Trophoblast cell (in vitro differentiated cells and primary cell): ENCODE measurements around the gene HBP1.

ENCODE experiments used
- DNase-seq, 2 donors: peaks; one replicate each; pipeline ENCODE4 v3.0.0-alpha.2; 2016
- H2AFZ ChIP-seq: 2 replicates; pipeline ENCODE4 v1.6.1; 2013; ENCODE audit warnings: low read length, moderate library complexity, mild to moderate bottlenecking; ENCODE audit not compliant: insufficient read depth, poor library complexity
- H2AK5ac ChIP-seq: 2 replicates; pipeline ENCODE4 v1.6.1; 2013; ENCODE audit warnings: mild to moderate bottlenecking, low read length
- H2BK120ac ChIP-seq: 2 replicates; pipeline ENCODE4 v1.6.1; 2013; ENCODE audit warnings: low read length, mild to moderate bottlenecking, moderate library complexity; ENCODE audit not compliant: insufficient read depth, poor library complexity
- H2BK12ac ChIP-seq: 2 replicates; pipeline ENCODE4 v1.6.1; 2013; ENCODE audit warnings: mild to moderate bottlenecking, low read length, moderate library complexity
- H2BK5ac ChIP-seq: 2 replicates; pipeline ENCODE4 v1.6.1; 2013; ENCODE audit warnings: low read length, low read depth, moderate library complexity, mild to moderate bottlenecking; ENCODE audit not compliant: poor library complexity
- H3K14ac ChIP-seq: 2 replicates; pipeline ENCODE4 v1.6.1; 2013; ENCODE audit warnings: mild to moderate bottlenecking, low read length
- H3K18ac ChIP-seq: 2 replicates; pipeline ENCODE4 v1.6.1; 2013; ENCODE audit warnings: mild to moderate bottlenecking, low read length
- H3K23ac ChIP-seq: 2 replicates; pipeline ENCODE4 v1.6.1; 2013; ENCODE audit warnings: low read length
- H3K27ac ChIP-seq: 2 replicates; pipeline ENCODE4 v1.5.1; 2013; ENCODE audit warnings: low read depth, mild to moderate bottlenecking, inconsistent platforms, low read length, moderate library complexity
- H3K27me3 ChIP-seq: 2 replicates; pipeline ENCODE4 v1.6.1; 2013; ENCODE audit warnings: inconsistent platforms, mild to moderate bottlenecking, low read length, moderate library complexity; ENCODE audit not compliant: insufficient read depth
- H3K36me3 ChIP-seq, 2 experiments: 1 replicate in 1 of 2; 2 replicates in 1 of 2; pipeline ENCODE4 v1.6.1; 2013; ENCODE audit warnings: low read length in 2 of 2, mild to moderate bottlenecking in 2 of 2, moderate library complexity in 1 of 2; ENCODE audit not compliant: insufficient read depth in 2 of 2, control insufficient read depth in 1 of 2
- H3K4ac ChIP-seq: 2 replicates; pipeline ENCODE4 v1.6.1; 2013; ENCODE audit warnings: low read depth, mild to moderate bottlenecking, low read length, moderate library complexity
- H3K4me1 ChIP-seq, 2 experiments: 1 replicate in 1 of 2; 2 replicates in 1 of 2; pipeline ENCODE4 v1.6.1; 2013; ENCODE audit warnings: low read length in 2 of 2, mild to moderate bottlenecking in 2 of 2, moderate library complexity in 1 of 2; ENCODE audit not compliant: insufficient read depth in 2 of 2, control insufficient read depth in 1 of 2
- H3K4me2 ChIP-seq: 2 replicates; pipeline ENCODE4 v1.6.1; 2013; ENCODE audit warnings: inconsistent platforms, mild to moderate bottlenecking, low read length, moderate library complexity
- H3K4me3 ChIP-seq: 2 replicates; pipeline ENCODE4 v1.5.1; 2013; ENCODE audit warnings: mild to moderate bottlenecking, low read depth, low read length, inconsistent platforms
- H3K79me1 ChIP-seq: one replicate; pipeline ENCODE4 v1.6.1; 2013; ENCODE audit warnings: low read length
- H3K79me2 ChIP-seq: 2 replicates; pipeline ENCODE4 v1.6.1; 2013; ENCODE audit warnings: low read length, mild to moderate bottlenecking; ENCODE audit not compliant: control insufficient read depth, insufficient read depth, poor library complexity
- H3K9ac ChIP-seq: 2 replicates; pipeline ENCODE4 v1.6.1; 2013; ENCODE audit warnings: mild to moderate bottlenecking, low read length
- H3K9me3 ChIP-seq: 2 replicates; pipeline ENCODE4 v1.6.1; 2013; ENCODE audit warnings: low read depth, mild to moderate bottlenecking, control low read depth, inconsistent platforms, low read length; ENCODE audit not compliant: insufficient read depth
- H4K12ac ChIP-seq: 2 replicates; pipeline ENCODE4 v1.6.1; 2013; ENCODE audit warnings: low read depth, mild to moderate bottlenecking, low read length, moderate library complexity
- H4K8ac ChIP-seq: 2 replicates; pipeline ENCODE4 v1.6.1; 2013; ENCODE audit warnings: low read depth, mild to moderate bottlenecking, low read length, moderate library complexity
- H4K91ac ChIP-seq: one replicate; pipeline ENCODE4 v1.6.1; 2013; ENCODE audit warnings: low read depth, mild to moderate bottlenecking, low read length, moderate library complexity
- WGBS: extraction: QIAGEN DNeasy Blood & Tissue Kit; methylation state at CpG from one replicate; pipeline ENCODE4 v1.1.7; 2013; ENCODE audit warnings: missing lambda C conversion rate; ENCODE audit not compliant: insufficient read length, insufficient coverage; ENCODE audit errors: extremely low coverage; 5-methylcytosine and 5-hydroxymethylcytosine counted together

The HBP1 gene

GRCh38 chr7:107167483-107168232 is 1.1 kb upstream of the HBP1 start:
- H2BK120ac ChIP-seq, result no peak overlapping the region
- H3K23ac ChIP-seq, result no peak overlapping the region
- WGBS, result no CpG with 5 or more reads among the region's 15 CpGs
- peak overlapping the region; percentile 78 for H3K4me2 ChIP-seq
- H2BK12ac ChIP-seq, result no peak overlapping the region
- no peak overlapping the region for H4K8ac ChIP-seq
- H3K4ac ChIP-seq, result no peak overlapping the region
- DNase-seq, result peak; percentile 77 to 83
- H2AFZ ChIP-seq, result peak overlapping the region; percentile 3
- H4K91ac ChIP-seq, result peak overlapping the region; percentile 2
- no peak overlapping the region for H2BK5ac ChIP-seq
- H3K9me3 ChIP-seq, result no peaks in the 10 kb centered on the region
- peak overlapping the region; percentile 36 for H3K9ac ChIP-seq
- no peak overlapping the region for H4K12ac ChIP-seq
- H3K18ac ChIP-seq, result no peak overlapping the region
- peaks cover 5% of the 10 kb centered on the region for H3K79me2 ChIP-seq
- H3K79me1 ChIP-seq, result peaks cover 4% of the 10 kb centered on the region
- H3K4me1 ChIP-seq, result peaks cover 0 to 1% of the 10 kb centered on the region in 2 experiments
- peak overlapping the region; percentile 69 for H3K4me3 ChIP-seq
- H3K27ac ChIP-seq, result peak overlapping the region; percentile 24
- no peak overlapping the region for H3K14ac ChIP-seq
- H2AK5ac ChIP-seq, result no peak overlapping the region
- H3K27me3 ChIP-seq, result no peaks in the 10 kb centered on the region
- H3K36me3 ChIP-seq, result no peaks in the 10 kb centered on the region

- Histone ChIP-seq H3K9me3 (no peaks in the 10 kb centered on the region), H3K36me3 (no peaks in the 10 kb centered on the region), H3K79me1 (peaks cover 4% of the 10 kb centered on the region), H3K4ac (peak overlapping the region; percentile 92), H3K4me2 (peak overlapping the region; percentile 94), H3K4me3 (peak overlapping the region; percentile 99), H3K9ac (peak overlapping the region; percentile 88), H3K27me3 (no peaks in the 10 kb centered on the region), H2BK5ac (peak overlapping the region; percentile 86), H4K8ac (peak overlapping the region; percentile 86), H3K79me2 (peaks cover 5% of the 10 kb centered on the region), H3K23ac (no peak overlapping the region), H3K14ac (peak overlapping the region; percentile 84), H2BK120ac (peak overlapping the region; percentile 83), H2BK12ac (peak overlapping the region; percentile 71), H4K91ac (peak overlapping the region; percentile 88), H2AFZ (peak overlapping the region; percentile 86), H3K4me1 (peaks cover 0 to 1% of the 10 kb centered on the region in 2 experiments), H3K18ac (peak overlapping the region; percentile 92), H3K27ac (peak overlapping the region; percentile 93), H2AK5ac (peak overlapping the region; percentile 88), H4K12ac (peak overlapping the region; percentile 44)
- no CpG with 5 or more reads among the region's 73 CpGs for WGBS
- DNase-seq, result peak; percentile 95 to 96
Observed at GRCh38 chr7:107169120-107170050, 582 bp downstream of the HBP1 start.

DNA sequence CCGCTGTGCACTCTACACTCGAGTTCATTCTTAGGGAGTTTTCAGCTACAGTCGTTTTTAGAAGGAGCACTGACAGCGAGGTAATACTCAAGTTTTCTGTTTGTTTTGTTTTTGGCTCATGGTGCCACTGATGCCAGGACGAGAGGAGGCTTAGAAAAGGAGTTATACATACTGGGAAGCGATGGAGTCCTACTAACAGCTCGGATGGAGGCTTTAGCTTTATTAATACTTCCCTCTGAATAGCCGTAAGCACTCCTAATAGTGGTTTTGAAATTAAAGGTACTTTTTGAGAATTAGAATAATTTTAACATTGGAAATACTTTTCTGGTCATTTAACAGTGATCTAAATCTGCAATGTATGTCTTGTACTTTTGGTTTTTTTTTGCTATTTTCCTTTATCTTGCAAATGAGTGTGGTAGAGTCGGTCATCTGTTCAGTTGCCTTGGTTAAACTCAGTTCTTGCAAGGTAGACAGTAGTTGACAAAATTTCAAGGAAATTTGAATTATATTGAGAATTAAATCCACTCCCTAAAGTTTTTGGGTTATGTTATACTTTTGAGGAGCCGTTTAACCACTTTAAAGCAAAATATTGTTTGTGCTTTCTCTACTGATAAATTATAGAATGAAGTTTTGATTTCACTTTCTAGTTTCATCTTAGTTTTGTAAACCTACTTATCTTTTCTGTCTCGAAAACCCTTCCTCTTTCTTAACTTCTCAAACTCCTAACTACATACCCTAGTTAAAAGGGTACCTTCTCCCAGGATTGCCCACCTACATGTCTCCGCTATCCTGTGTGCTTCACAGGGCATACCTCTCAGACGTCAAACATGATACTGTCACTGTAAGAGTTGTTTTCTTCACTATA is 1.5 kb downstream of the HBP1 start:
- peak overlapping the region; percentile 93 for H3K27ac ChIP-seq
- H3K9me3 ChIP-seq, result no peaks in the 10 kb centered on the region
- H3K4ac ChIP-seq, result no peak overlapping the region
- no peak for DNase-seq
- no peak overlapping the region for H2AK5ac ChIP-seq
- no peak overlapping the region for H2BK120ac ChIP-seq
- no peak overlapping the region for H3K14ac ChIP-seq
- H3K36me3 ChIP-seq, result no peaks in the 10 kb centered on the region
- H3K18ac ChIP-seq, result no peak overlapping the region
- H3K4me2 ChIP-seq, result peak overlapping the region; percentile 94
- no peak overlapping the region for H4K12ac ChIP-seq
- no peak overlapping the region for H3K23ac ChIP-seq
- H4K8ac ChIP-seq, result no peak overlapping the region
- peaks cover 4% of the 10 kb centered on the region for H3K79me1 ChIP-seq
- peaks cover 5% of the 10 kb centered on the region for H3K79me2 ChIP-seq
- no peaks in the 10 kb centered on the region for H3K27me3 ChIP-seq
- peak overlapping the region; percentile 99 for H3K4me3 ChIP-seq
- no peak overlapping the region for H2BK12ac ChIP-seq
- H2AFZ ChIP-seq, result no peak overlapping the region
- H3K4me1 ChIP-seq, result peaks cover 0 to 1% of the 10 kb centered on the region in 2 experiments
- H3K9ac ChIP-seq, result peak overlapping the region; percentile 81
- 100% methylated on average over 1 of the region's 13 CpGs for WGBS
- no peak overlapping the region for H2BK5ac ChIP-seq
- no peak overlapping the region for H4K91ac ChIP-seq

DNA sequence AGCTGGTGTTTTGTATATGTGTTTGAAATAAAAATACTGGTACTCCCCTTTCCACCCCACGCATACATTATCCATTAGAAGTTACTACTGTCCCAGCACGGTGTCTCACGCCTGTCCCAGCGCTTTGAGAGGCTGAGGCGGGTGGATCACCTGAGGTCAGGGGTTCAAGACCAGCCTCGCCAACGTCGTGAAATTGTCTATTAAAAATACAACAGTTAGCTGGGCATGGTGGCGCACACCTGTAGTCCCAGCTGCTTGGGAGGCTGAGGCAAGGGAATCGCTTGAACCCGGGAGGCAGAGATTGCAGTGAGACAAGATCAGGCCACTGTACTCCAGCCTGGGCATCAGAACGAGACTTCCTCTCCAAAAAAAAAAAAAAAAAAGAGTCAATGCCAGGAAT is 2.7 kb downstream of the HBP1 start:
- WGBS, result no CpG with 5 or more reads among the region's 12 CpGs

More for the DNA sequence above, 2.7 kb downstream of the HBP1 start:
- no peak overlapping the region for H2AK5ac ChIP-seq
- peaks cover 0 to 1% of the 10 kb centered on the region in 2 experiments for H3K4me1 ChIP-seq
- no peaks in the 10 kb centered on the region for H3K9me3 ChIP-seq
- H3K18ac ChIP-seq, result no peak overlapping the region
- no peak overlapping the region for H3K14ac ChIP-seq
- H3K27me3 ChIP-seq, result no peaks in the 10 kb centered on the region
- DNase-seq, result no peak
- no peak overlapping the region for H2BK120ac ChIP-seq
- no peak overlapping the region for H3K9ac ChIP-seq
- H3K4ac ChIP-seq, result peak overlapping the region; percentile 43
- H3K27ac ChIP-seq, result no peak overlapping the region
- no peak overlapping the region for H2AFZ ChIP-seq
- peaks cover 0 to 2% of the 10 kb centered on the region in 2 experiments for H3K36me3 ChIP-seq
- no peak overlapping the region for H4K8ac ChIP-seq
- H4K12ac ChIP-seq, result no peak overlapping the region
- H2BK5ac ChIP-seq, result no peak overlapping the region
- peaks cover 5% of the 10 kb centered on the region for H3K79me2 ChIP-seq
- H3K4me2 ChIP-seq, result no peak overlapping the region
- no peak overlapping the region for H2BK12ac ChIP-seq
- peaks cover 4% of the 10 kb centered on the region for H3K79me1 ChIP-seq
- H3K23ac ChIP-seq, result no peak overlapping the region
- no peak overlapping the region for H4K91ac ChIP-seq
- no peak overlapping the region for H3K4me3 ChIP-seq
